K562 (cell line): ENCODE measurements around the gene FKBP8. TPM values are rescaled to one million over a fixed set of nuclear protein-coding genes. Genes with fewer than 3 reads are reported as not detected.

ENCODE experiments used
- CCAR2 ChIP-seq: fragments of 200-400 bp; formaldehyde crosslinking; IDR thresholded peaks from 2 replicates; pipeline ENCODE4 v1.6.1; 2017; ENCODE audit warnings: mild to moderate bottlenecking, low read depth, low read length
- CHD1 ChIP-seq: fragments of 200-600 bp; sonication (generic); IDR thresholded peaks from one replicate; pipeline ENCODE4 v1.6.1; 2012; ENCODE audit warnings: mild to moderate bottlenecking, moderate library complexity, low read length, inconsistent platforms
- JUND ChIP-seq, 2 experiments: IDR thresholded peaks; 2 replicates in 1 of 2; 3 replicates in 1 of 2; pipeline ENCODE4 v1.6.1; 2011; ENCODE audit warnings: borderline replicate concordance in 2 of 2, low read depth in 2 of 2, low read length in 2 of 2, improper control_type of control experiment in 1 of 2, missing biosample characterization in 1 of 2, missing genetic modification characterization in 1 of 2, missing genetic modification reagents in 1 of 2
- NBN ChIP-seq: fragments of 450-650 bp; IDR thresholded peaks from 2 replicates; pipeline ENCODE4 v1.6.1; 2016; ENCODE audit warnings: low read depth, mild to moderate bottlenecking
- NFIX ChIP-seq: fragments of 250-450 bp; sonication (Bioruptor Pico); IDR thresholded peaks from 2 replicates; pipeline ENCODE4 v1.4.0; 2020; ENCODE audit warnings: low read depth, mild to moderate bottlenecking, moderate library complexity
- NR1H2 ChIP-seq: sonication (generic); formaldehyde crosslinking; IDR thresholded peaks from 2 replicates; pipeline ENCODE4 v1.4.0; 2020; ENCODE audit warnings: mild to moderate bottlenecking, missing genetic modification reagents
- SAFB ChIP-seq: fragments of 200-400 bp; formaldehyde crosslinking; IDR thresholded peaks from 2 replicates; pipeline ENCODE4 v1.6.1; 2017; ENCODE audit warnings: low read depth, low read length, borderline replicate concordance
- SNIP1 ChIP-seq: fragments of 450-650 bp; IDR thresholded peaks from 2 replicates; pipeline ENCODE4 v1.7.1; 2017; ENCODE audit warnings: low read depth, mild to moderate bottlenecking
- TCF7 ChIP-seq: sonication (generic); IDR thresholded peaks from 2 replicates; pipeline ENCODE4 v1.6.1; 2016; ENCODE audit warnings: antibody characterized with exemption, borderline replicate concordance
- ZFP36 ChIP-seq: fragments of 150-350 bp; IDR thresholded peaks from 2 replicates; pipeline ENCODE4 v1.6.1; 2018; ENCODE audit warnings: low read length, low read depth; ENCODE audit not compliant: partially characterized antibody
- ZNF263 ChIP-seq: sonication (generic); formaldehyde crosslinking; IDR thresholded peaks from 2 replicates; pipeline ENCODE4 v1.8.0; 2022; ENCODE audit warnings: mild to moderate bottlenecking, missing genetic modification reagents, borderline replicate concordance
- ZNF347 ChIP-seq: fragments of 450-650 bp; formaldehyde crosslinking; IDR thresholded peaks from 2 replicates; pipeline ENCODE4 v1.4.0; 2020; ENCODE audit warnings: low read depth, mild to moderate bottlenecking, moderate library complexity
- ZNF431 ChIP-seq: sonication (generic); formaldehyde crosslinking; IDR thresholded peaks from 2 replicates; pipeline ENCODE4 v1.8.0; 2022; ENCODE audit warnings: mild to moderate bottlenecking, missing genetic modification reagents
- ZNF561 ChIP-seq: fragments of 450-650 bp; formaldehyde crosslinking; conservative IDR thresholded peaks from 2 replicates; pipeline ENCODE4 v1.4.0; 2020; ENCODE audit warnings: mild to moderate bottlenecking, moderate library complexity
- ZNF77 ChIP-seq: fragments of 250-450 bp; sonication (Bioruptor Pico); IDR thresholded peaks from 2 replicates; pipeline ENCODE4 v1.5.0; 2020
- polyA plus RNA-seq, 8 experiments: library from polyadenylated mRNA; depleted of rRNA in 4 of 8; stranded (reverse) in 5 of 8; unstranded in 3 of 8; fragments of >200 nt; fragmentation: Nextera tagmentation in 2 of 8; fragmentation: Illumina TruSeq in 1 of 8; extraction: Ambion mirVana in 2 of 8; extraction: Trizol in 1 of 8; gene quantifications; 2 replicates each; pipeline versions ENCODE4 v1.2.1 to v1.2.3, GENCODE V29; 2011 to 2014; ENCODE audit warnings: inconsistent platforms in 1 of 8, missing spikeins in 1 of 8
- total RNA-seq, 7 experiments: library from RNA; depleted of rRNA in 6 of 7; stranded (reverse); fragments of >200 nt in 6 of 7; fragmentation: Illumina TruSeq in 2 of 7; extraction: Trizol in 2 of 7; gene quantifications; 2 replicates each; pipeline versions ENCODE4 v1.2.1 to v1.2.3, GENCODE V29; 2011 to 2021; ENCODE audit warnings: low replicate concordance in 1 of 7
- TF ChIP-seq, protein P1 (sequence below): fragments of 450-650 bp; formaldehyde crosslinking; IDR thresholded peaks from 2 replicates; pipeline ENCODE4 v1.4.0; 2022; ENCODE audit warnings: missing genetic modification characterization
- TF ChIP-seq, protein P2 (sequence below): sonication (generic); formaldehyde crosslinking; IDR thresholded peaks from 2 replicates; pipeline ENCODE4 v1.8.0; 2022; ENCODE audit warnings: mild to moderate bottlenecking, missing genetic modification reagents
- TF ChIP-seq, protein P3 (sequence below): fragments of 450-650 bp; IDR thresholded peaks from 2 replicates; pipeline ENCODE4 v1.6.1; 2016; ENCODE audit warnings: low read depth, mild to moderate bottlenecking, moderate library complexity
- TF ChIP-seq, protein P4 (sequence below): fragments of 450-650 bp; IDR thresholded peaks from 2 replicates; pipeline ENCODE4 v1.6.1; 2016; ENCODE audit warnings: antibody characterized with exemption

The FKBP8 gene
- total and polyA plus RNA-seq, 9 of the 15 experiments (the other 6 are each of a cell fraction or from before 2014, with no cell fraction given): 0.46 to 236 (median 104) TPM

DNA sequence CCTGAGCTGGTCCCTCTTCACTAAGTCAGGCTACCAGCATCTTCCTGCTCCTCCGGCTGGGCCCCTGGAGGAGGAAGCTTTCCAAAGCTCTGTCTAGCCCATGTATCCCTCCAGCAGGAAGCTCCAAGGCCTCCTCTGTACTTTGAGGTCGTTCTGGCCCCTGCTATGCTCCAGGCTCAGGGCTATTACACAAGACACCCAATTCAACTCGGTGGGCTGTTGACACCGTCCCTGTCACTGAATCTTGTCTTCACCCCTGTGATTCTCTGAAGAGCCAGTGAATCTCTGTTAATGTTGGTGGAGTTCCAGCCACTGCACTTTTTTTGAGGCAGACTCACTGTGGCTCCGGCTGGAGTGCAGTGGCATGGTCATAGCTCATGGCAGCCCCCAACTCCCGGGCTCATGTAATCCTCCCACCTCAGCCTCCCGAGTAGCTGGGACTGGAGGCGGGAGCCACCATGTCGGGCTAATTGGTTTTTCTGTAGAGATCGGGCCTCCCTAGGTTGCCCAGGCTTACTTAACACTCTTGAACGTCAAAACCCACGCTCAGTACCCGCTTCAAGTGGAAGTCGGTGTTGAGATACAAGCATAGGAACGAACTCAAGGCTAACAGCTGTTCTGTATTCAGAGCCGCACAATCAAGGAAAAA lies 44.7 kb upstream of the FKBP8 start (continued):
- TF ChIP-seq JUND (IDR thresholded peaks at IDR 0.05; ENCODE audit: borderline replicate concordance, low read depth, low read length): no peak
- TF ChIP-seq JUND (tag; IDR thresholded peaks at IDR 0.05; ENCODE audit: borderline replicate concordance, low read depth, low read length): no peak
- no peak for TF ChIP-seq ZFP36
- no peak for TF ChIP-seq ZNF431 (CRISPR knock-in tag)
- no peak for TF ChIP-seq ZNF347 (CRISPR knock-in tag)
- TF ChIP-seq CHD1: no peak
- TF ChIP-seq SAFB: no peak
- no peak for TF ChIP-seq NR1H2 (CRISPR knock-in tag)
- TF ChIP-seq, protein P1, sequence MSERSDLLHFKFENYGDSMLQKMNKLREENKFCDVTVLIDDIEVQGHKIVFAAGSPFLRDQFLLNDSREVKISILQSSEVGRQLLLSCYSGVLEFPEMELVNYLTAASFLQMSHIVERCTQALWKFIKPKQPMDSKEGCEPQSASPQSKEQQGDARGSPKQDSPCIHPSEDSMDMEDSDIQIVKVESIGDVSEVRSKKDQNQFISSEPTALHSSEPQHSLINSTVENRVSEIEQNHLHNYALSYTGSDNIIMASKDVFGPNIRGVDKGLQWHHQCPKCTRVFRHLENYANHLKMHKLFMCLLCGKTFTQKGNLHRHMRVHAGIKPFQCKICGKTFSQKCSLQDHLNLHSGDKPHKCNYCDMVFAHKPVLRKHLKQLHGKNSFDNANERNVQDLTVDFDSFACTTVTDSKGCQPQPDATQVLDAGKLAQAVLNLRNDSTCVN: peak; percentile 73; the same call in 1 of the 2 replicates
- no peak for TF ChIP-seq SNIP1
- no peak for TF ChIP-seq ZNF263
- TF ChIP-seq, protein P2, sequence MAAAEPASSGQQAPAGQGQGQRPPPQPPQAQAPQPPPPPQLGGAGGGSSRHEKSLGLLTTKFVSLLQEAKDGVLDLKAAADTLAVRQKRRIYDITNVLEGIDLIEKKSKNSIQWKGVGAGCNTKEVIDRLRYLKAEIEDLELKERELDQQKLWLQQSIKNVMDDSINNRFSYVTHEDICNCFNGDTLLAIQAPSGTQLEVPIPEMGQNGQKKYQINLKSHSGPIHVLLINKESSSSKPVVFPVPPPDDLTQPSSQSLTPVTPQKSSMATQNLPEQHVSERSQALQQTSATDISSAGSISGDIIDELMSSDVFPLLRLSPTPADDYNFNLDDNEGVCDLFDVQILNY: no peak
- no peak for TF ChIP-seq NFIX (CRISPR knock-in tag)
- no peak for TF ChIP-seq TCF7
- no peak for TF ChIP-seq ZNF77 (CRISPR knock-in tag)
- TF ChIP-seq ZNF561 (CRISPR knock-in tag): no peak
- TF ChIP-seq, protein P3, sequence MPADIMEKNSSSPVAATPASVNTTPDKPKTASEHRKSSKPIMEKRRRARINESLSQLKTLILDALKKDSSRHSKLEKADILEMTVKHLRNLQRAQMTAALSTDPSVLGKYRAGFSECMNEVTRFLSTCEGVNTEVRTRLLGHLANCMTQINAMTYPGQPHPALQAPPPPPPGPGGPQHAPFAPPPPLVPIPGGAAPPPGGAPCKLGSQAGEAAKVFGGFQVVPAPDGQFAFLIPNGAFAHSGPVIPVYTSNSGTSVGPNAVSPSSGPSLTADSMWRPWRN: no peak
- no peak for TF ChIP-seq NBN
- no peak for TF ChIP-seq CCAR2
- TF ChIP-seq, protein P4, sequence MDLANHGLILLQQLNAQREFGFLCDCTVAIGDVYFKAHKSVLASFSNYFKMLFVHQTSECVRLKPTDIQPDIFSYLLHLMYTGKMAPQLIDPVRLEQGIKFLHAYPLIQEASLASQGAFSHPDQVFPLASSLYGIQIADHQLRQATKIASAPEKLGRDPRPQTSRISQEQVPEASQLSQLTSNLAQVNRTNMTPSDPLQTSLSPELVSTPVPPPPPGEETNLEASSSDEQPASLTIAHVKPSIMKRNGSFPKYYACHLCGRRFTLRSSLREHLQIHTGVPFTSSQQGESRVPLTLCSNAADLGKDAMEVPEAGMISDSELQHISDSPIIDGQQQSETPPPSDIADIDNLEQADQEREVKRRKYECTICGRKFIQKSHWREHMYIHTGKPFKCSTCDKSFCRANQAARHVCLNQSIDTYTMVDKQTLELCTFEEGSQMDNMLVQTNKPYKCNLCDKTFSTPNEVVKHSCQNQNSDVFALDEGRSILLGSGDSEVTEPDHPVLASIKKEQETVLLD: peak; percentile 26; the same call in 1 of the 2 replicates
